ENCODE data around the gene GTF3A.
"Not testable (repeated sequence)": the region's sequence is repeated elsewhere in the genome, so short reads cannot be mapped to it uniquely, and the experiment has no call there.

Gene GTF3A

DNA sequence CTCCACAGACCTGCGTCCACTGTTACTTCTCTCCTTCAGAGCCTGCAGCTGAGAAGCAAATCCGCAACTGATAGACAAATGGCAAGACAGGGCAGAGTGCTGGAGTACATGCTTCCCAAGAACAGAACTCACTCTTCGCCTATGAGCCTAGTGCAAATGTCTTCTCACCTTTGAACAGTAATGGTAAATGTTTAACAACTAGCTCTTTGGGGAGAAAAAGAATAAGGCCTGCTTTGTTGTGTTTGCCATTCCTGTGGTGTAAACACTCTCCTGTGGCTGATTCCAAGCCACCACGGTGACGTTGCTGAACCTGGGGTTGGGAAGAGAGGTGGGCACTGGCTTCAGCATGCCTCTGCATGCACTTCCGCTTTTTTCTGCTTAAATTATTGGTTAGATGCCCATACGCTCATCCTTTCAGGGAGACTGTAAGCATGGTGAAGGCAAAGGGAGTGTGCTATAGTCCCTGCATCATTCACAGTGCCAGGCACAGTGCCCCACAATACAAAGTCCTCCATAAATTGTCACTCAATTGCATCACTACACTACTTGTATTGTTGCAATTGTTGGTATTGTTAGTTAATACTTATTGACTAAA lies 28.1 kb upstream of the GTF3A start:
- TF ChIP-seq CTCF (IDR thresholded peaks at IDR 0.05; ENCODE audit: borderline replicate concordance, extremely low read depth, low read length, poor library complexity, severe bottlenecking), result no peak
- no peak overlapping the region for H3K27ac ChIP-seq (ENCODE audit: low read length)
- no peak overlapping the region for H2AFZ ChIP-seq (ENCODE audit: low read depth, low read length)
- no peaks in the 10 kb centered on the region for H3K9me3 ChIP-seq (ENCODE audit: insufficient read depth, low read length, severe bottlenecking)
- H3K27me3 ChIP-seq (ENCODE audit: insufficient read depth, low read length, poor library complexity), result no peaks in the 10 kb centered on the region
- H3K4me2 ChIP-seq (ENCODE audit: insufficient read depth, low read length), result no peak overlapping the region
- no peaks in the 10 kb centered on the region for H4K20me1 ChIP-seq (ENCODE audit: insufficient read depth, low read length)
- DNase-seq (no peak), ATAC-seq (ENCODE audit: insufficient read depth, low read depth) (no peak)
- H3K9ac ChIP-seq (ENCODE audit: low read depth, low read length), result no peak overlapping the region
- no peak overlapping the region for H3K4me3 ChIP-seq (ENCODE audit: low read depth in 1 of 2, low read length in 2 of 2)
- no peaks in the 10 kb centered on the region for H3K79me2 ChIP-seq (ENCODE audit: insufficient read depth, low read length)
- H3K36me3 ChIP-seq (ENCODE audit: insufficient read depth, low read length), result no peaks in the 10 kb centered on the region
- H3K4me1 ChIP-seq (ENCODE audit: insufficient read depth, low read length), result no peaks in the 10 kb centered on the region

GRCh38 chr13:27398360-27398759 lies 26.1 kb upstream of the GTF3A start:
- Histone ChIP-seq H3K27me3 (ENCODE audit: insufficient read depth, low read length, poor library complexity) (no peaks in the 10 kb centered on the region), H3K79me2 (ENCODE audit: insufficient read depth, low read length) (no peaks in the 10 kb centered on the region), H3K36me3 (ENCODE audit: insufficient read depth, low read length) (no peaks in the 10 kb centered on the region), H3K4me2 (ENCODE audit: insufficient read depth, low read length) (no peak overlapping the region), H3K4me3 (ENCODE audit: low read depth in 1 of 2, low read length in 2 of 2) (no peak overlapping the region), H4K20me1 (ENCODE audit: insufficient read depth, low read length) (no peaks in the 10 kb centered on the region), H2AFZ (ENCODE audit: low read depth, low read length) (no peak overlapping the region), H3K27ac (ENCODE audit: low read length) (no peak overlapping the region), H3K9ac (ENCODE audit: low read depth, low read length) (no peak overlapping the region), H3K9me3 (ENCODE audit: insufficient read depth, low read length, severe bottlenecking) (no peaks in the 10 kb centered on the region), H3K4me1 (ENCODE audit: insufficient read depth, low read length) (no peaks in the 10 kb centered on the region)
- TF ChIP-seq CTCF (IDR thresholded peaks at IDR 0.05; ENCODE audit: borderline replicate concordance, extremely low read depth, low read length, poor library complexity, severe bottlenecking), result no peak
- DNase-seq (no peak), ATAC-seq (ENCODE audit: insufficient read depth, low read depth) (no peak)

DNA sequence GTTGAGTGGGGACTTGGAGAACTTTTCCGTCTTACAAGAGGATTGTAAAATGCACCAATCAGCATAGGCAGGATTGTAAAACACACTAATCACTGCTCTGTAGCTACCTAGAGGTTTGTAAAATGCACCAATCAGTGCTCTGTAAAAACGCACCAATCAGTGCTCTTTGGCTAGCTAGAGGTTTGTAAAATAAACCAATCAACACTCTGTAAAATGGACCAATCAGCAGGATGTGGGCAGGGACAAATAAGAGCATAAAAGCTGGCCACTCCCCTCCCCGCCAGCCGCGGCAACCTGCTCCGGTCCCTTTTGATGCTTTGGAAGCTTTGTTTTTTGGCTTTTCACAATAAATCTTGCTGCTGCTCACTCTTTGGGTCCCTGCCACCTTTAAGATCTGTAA lies 24.0 kb upstream of the GTF3A start:
- H3K27me3 ChIP-seq (ENCODE audit: insufficient read depth, low read length, poor library complexity); H3K79me2 ChIP-seq (ENCODE audit: insufficient read depth, low read length); H3K9me3 ChIP-seq (ENCODE audit: insufficient read depth, low read length, severe bottlenecking); H3K4me2 ChIP-seq (ENCODE audit: insufficient read depth, low read length); H3K27ac ChIP-seq (ENCODE audit: low read length); H3K9ac ChIP-seq (ENCODE audit: low read depth, low read length); H2AFZ ChIP-seq (ENCODE audit: low read depth, low read length); H3K4me3 ChIP-seq (ENCODE audit: low read depth in 1 of 2, low read length in 2 of 2); ATAC-seq (ENCODE audit: insufficient read depth, low read depth); H3K36me3 ChIP-seq (ENCODE audit: insufficient read depth, low read length); DNase-seq; H4K20me1 ChIP-seq (ENCODE audit: insufficient read depth, low read length); H3K4me1 ChIP-seq (ENCODE audit: insufficient read depth, low read length): not testable (repeated sequence)

GRCh38 chr13:27401210-27401609 lies 23.2 kb upstream of the GTF3A start:
- TF ChIP-seq CTCF (IDR thresholded peaks at IDR 0.05; ENCODE audit: borderline replicate concordance, extremely low read depth, low read length, poor library complexity, severe bottlenecking) (no peak), EZH2 (IDR thresholded peaks at IDR 0.05; ENCODE audit: borderline replicate concordance, low read depth, low read length, severe bottlenecking) (no peak)
- no peak overlapping the region for H2AFZ ChIP-seq (ENCODE audit: low read depth, low read length)
- no peak for DNase-seq

More at GRCh38 chr13:27401210-27401609, 23.2 kb upstream of the GTF3A start:
- Histone ChIP-seq H3K4me3 (ENCODE audit: low read depth in 1 of 2, low read length in 2 of 2) (no peak overlapping the region), H3K27me3 (ENCODE audit: insufficient read depth, low read length, poor library complexity) (no peaks in the 10 kb centered on the region), H3K9ac (ENCODE audit: low read depth, low read length) (no peak overlapping the region), H4K20me1 (ENCODE audit: insufficient read depth, low read length) (no peaks in the 10 kb centered on the region), H3K9me3 (ENCODE audit: insufficient read depth, low read length, severe bottlenecking) (no peaks in the 10 kb centered on the region), H3K36me3 (ENCODE audit: insufficient read depth, low read length) (no peaks in the 10 kb centered on the region), H3K4me1 (ENCODE audit: insufficient read depth, low read length) (no peaks in the 10 kb centered on the region), H3K27ac (ENCODE audit: low read length) (no peak overlapping the region), H3K4me2 (ENCODE audit: insufficient read depth, low read length) (no peak overlapping the region), H3K79me2 (ENCODE audit: insufficient read depth, low read length) (no peaks in the 10 kb centered on the region)
- no peak for ATAC-seq (ENCODE audit: insufficient read depth, low read depth)

Measured in DND-41 (cell line).